ENCODE measurements around the gene MYL12B.

Gene MYL12B

DNA sequence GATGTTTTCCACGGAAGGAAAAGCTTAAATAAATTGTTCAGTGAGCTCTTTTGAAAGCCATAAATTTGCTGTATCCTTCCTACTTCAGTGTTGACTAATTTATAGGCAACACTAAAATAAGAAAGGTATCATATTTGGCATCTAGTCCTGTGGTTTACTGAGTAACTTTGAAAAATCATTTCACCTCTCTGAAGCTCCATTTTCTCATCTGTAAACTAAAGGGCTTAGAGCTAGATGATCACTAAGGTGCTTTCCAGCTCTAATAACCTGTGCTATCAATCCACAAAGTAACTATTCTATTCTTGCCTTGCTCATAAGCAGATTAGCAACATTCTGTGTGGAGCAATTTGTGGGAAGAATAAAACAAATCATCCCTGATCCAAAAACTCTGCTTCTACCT is 38.6 kb upstream of the MYL12B start:
- Histone ChIP-seq H3K9me3 (no peaks in the 10 kb centered on the region), H3K4me3 (ENCODE audit: low read depth in 1 of 2, low read length in 1 of 2) (no peak overlapping the region), H3K27me3 (no peaks in the 10 kb centered on the region), H3K4me1 (ENCODE audit: control insufficient read depth in 1 of 2, insufficient read depth in 1 of 2, low read depth in 1 of 2, low read length in 1 of 2) (no peaks in the 10 kb centered on the region), H3K27ac (no peak overlapping the region), H3K36me3 (no peaks in the 10 kb centered on the region)
- TF ChIP-seq, protein P1, sequence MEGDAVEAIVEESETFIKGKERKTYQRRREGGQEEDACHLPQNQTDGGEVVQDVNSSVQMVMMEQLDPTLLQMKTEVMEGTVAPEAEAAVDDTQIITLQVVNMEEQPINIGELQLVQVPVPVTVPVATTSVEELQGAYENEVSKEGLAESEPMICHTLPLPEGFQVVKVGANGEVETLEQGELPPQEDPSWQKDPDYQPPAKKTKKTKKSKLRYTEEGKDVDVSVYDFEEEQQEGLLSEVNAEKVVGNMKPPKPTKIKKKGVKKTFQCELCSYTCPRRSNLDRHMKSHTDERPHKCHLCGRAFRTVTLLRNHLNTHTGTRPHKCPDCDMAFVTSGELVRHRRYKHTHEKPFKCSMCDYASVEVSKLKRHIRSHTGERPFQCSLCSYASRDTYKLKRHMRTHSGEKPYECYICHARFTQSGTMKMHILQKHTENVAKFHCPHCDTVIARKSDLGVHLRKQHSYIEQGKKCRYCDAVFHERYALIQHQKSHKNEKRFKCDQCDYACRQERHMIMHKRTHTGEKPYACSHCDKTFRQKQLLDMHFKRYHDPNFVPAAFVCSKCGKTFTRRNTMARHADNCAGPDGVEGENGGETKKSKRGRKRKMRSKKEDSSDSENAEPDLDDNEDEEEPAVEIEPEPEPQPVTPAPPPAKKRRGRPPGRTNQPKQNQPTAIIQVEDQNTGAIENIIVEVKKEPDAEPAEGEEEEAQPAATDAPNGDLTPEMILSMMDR (IDR thresholded peaks at IDR 0.05), result no peak

DNA sequence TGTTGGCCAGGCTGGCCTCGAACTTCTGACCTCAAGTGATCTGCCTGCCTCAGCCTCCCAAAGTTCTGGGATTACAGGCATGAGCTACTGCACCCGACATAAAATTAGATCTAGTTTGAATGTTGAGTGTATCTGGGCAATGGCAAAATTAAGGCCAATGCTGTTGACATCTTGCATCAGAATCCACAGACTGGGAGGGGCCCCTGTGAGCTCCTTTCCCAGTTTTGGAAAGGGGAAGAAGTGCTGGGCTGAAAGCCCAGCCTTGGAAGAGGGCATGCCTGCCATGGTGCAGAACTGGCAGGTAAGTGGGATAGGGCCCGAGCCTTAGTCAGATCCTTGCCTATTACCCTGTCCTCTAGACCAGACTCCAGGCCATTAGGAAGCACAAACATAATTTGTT is 37.7 kb upstream of the MYL12B start:
- Histone ChIP-seq H3K9me3 (no peaks in the 10 kb centered on the region), H3K27ac (no peak overlapping the region), H3K4me3 (ENCODE audit: low read depth in 1 of 2, low read length in 1 of 2) (no peak overlapping the region), H3K27me3 (no peaks in the 10 kb centered on the region), H3K36me3 (no peaks in the 10 kb centered on the region), H3K4me1 (ENCODE audit: control insufficient read depth in 1 of 2, insufficient read depth in 1 of 2, low read depth in 1 of 2, low read length in 1 of 2) (no peaks in the 10 kb centered on the region)
- TF ChIP-seq, protein P1 (IDR thresholded peaks at IDR 0.05), result no peak

DNA sequence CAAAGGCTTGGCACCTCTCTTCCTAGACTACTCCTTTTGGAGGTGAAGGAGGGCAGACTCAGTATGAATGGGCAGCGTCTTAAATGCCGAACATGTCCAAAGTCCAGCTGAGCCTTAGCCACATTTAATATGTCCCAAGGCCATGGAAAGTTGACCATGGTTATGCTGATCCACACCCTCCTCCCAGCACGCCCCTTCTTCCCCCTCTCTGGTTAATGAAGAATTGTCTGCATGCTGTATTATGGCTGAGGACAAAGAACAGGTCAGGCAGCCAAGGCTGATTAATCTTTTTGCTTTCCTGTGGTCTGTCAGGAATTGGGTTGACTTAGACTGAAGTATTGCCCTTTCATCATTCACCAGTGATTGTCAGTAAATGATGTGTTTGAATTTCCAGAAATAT is 36.3 kb upstream of the MYL12B start:
- no peaks in the 10 kb centered on the region for H3K9me3 ChIP-seq
- no peak overlapping the region for H3K27ac ChIP-seq
- H3K27me3 ChIP-seq, result no peaks in the 10 kb centered on the region
- no peaks in the 10 kb centered on the region for H3K36me3 ChIP-seq
- TF ChIP-seq, protein P1 (IDR thresholded peaks at IDR 0.05), result no peak
- no peaks in the 10 kb centered on the region for H3K4me1 ChIP-seq (ENCODE audit: control insufficient read depth in 1 of 2, insufficient read depth in 1 of 2, low read depth in 1 of 2, low read length in 1 of 2)
- no peak overlapping the region for H3K4me3 ChIP-seq (ENCODE audit: low read depth in 1 of 2, low read length in 1 of 2)

DNA sequence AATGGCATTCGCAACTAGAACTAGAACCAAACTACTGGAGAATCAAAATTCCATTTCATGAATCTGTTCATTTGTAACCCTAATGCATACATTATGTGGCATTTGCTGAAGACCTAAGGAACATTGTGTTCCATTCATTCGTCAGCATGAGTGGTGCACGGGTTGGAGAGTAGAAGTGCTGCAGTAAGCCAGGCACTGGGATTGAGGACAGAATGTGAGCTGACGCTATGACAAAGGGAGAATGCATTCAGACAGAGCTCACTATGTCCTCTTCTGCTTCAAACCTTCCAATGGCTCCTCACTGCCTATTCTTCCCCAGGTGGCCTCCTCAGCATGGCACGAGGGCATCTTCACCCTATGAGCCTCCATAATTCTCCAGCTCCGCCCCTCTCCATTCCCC is 35.9 kb upstream of the MYL12B start:
- no peak overlapping the region for H3K27ac ChIP-seq
- H3K9me3 ChIP-seq, result no peaks in the 10 kb centered on the region
- H3K4me1 ChIP-seq (ENCODE audit: control insufficient read depth in 1 of 2, insufficient read depth in 1 of 2, low read depth in 1 of 2, low read length in 1 of 2), result no peaks in the 10 kb centered on the region
- TF ChIP-seq, protein P1 (IDR thresholded peaks at IDR 0.05), result no peak
- H3K36me3 ChIP-seq, result no peaks in the 10 kb centered on the region
- H3K4me3 ChIP-seq (ENCODE audit: low read depth in 1 of 2, low read length in 1 of 2), result no peak overlapping the region
- no peaks in the 10 kb centered on the region for H3K27me3 ChIP-seq

DNA sequence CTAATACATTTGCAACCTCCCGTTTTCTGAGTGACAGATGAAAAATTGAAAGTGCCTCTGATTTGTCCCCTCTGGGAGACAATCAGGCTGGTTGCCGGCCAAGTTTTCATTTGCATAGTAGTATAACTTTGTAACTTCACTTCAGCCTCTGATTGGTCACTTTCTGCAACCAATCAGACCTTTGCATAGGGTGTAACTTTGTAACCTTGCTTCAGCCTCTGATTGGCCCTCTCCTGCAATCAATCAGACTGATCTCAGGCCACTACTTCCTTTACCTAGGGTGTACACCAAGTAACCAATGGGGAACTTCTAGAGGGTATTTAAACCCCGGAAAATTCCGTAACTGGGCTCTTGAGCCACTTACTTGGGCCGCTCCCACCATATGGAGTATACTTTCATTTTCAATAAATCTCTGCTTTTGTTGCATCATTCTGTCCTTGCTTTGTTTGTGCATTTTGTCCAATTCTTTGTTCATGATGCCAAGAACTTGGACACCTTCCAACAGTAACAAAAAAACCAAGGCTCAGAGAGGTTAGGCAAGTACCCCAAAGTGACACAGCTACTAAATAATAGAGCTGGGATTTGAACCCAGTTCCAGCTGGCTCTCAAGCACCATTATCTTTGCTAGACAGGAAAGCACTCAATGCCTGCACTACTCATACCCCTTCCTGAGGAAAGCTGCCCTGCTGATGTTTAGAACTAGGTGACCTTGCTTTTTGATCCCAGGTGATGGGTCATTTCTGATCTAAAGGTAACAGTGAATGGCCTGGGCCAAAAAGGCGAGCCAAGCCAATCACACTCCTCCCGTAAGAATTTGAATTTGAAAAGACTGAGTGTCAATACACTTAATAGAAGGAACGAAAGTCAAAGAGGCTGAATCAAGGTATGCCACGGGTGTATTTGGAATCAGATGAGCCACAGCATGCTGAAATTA is 31.3 kb upstream of the MYL12B start:
- H3K27me3 ChIP-seq, result no peaks in the 10 kb centered on the region
- no peaks in the 10 kb centered on the region for H3K9me3 ChIP-seq
- H3K4me3 ChIP-seq (ENCODE audit: low read depth in 1 of 2, low read length in 1 of 2), result no peak overlapping the region
- no peaks in the 10 kb centered on the region for H3K36me3 ChIP-seq
- peaks cover 8 to 12% of the 10 kb centered on the region in 2 experiments for H3K4me1 ChIP-seq (ENCODE audit: control insufficient read depth in 1 of 2, insufficient read depth in 1 of 2, low read depth in 1 of 2, low read length in 1 of 2)
- H3K27ac ChIP-seq, result no peak overlapping the region
- TF ChIP-seq, protein P1 (IDR thresholded peaks at IDR 0.05), result no peak
